A549 (cell line): ENCODE results near the gene STIP1. TPM values are rescaled to one million over a fixed set of nuclear protein-coding genes. Genes with fewer than 3 reads are reported as not detected.

Experiments used
- ATAC-seq, 2 experiments: fragments of 200-7000 bp in 1 of 2; fragments of >200 bp in 1 of 2; cut with Nextera tagmentation in 1 of 2; cut with Tn5 transposase in 1 of 2; 3 replicates each; pipeline versions ENCODE4 v1.8.0 to v1.9.1; 2018 to 2020; ENCODE audit warnings: mild to moderate bottlenecking in 1 of 2, moderate library complexity in 1 of 2
- CTCF ChIA-PET: fragments of 300-600 bp; sonication (Branson Sonifier 250); formaldehyde crosslinking; extraction: SDS; loops from one replicate; lab custom pipeline; 2021; ENCODE audit warnings: antibody characterized with exemption, inconsistent platforms; lab: Yijun Ruan, JAX
- POLR2A ChIA-PET: fragments of 350-600 bp; formaldehyde crosslinking; extraction: SDS; loops from one replicate; lab custom pipeline; 2021; ENCODE audit warnings: antibody characterized with exemption, inconsistent platforms; lab: Yijun Ruan, JAX
- DNase-seq, 2 experiments: peaks; one replicate each; pipeline versions ENCODE4 v3.0.0 to v3.0.0-alpha.2; 2011 to 2016; ENCODE audit warnings: low read depth in 1 of 2, low spot score in 1 of 2
- FAIRE-seq: peaks from 2 replicates; lab custom pipeline; 2011; peaks lifted over from hg19 to GRCh38; lab: Jason Lieb, UNC
- H3K27ac ChIP-seq, 2 experiments: fragments of >200 bp; sonication (Bioruptor Twin); formaldehyde crosslinking; 3 replicates each; pipeline ENCODE4 v1.5.1; 2016 to 2017
- H3K4me1 ChIP-seq: fragments of >200 bp; sonication (Bioruptor Twin); formaldehyde crosslinking; 3 replicates; pipeline ENCODE4 v1.6.1; 2016
- H3K4me2 ChIP-seq: fragments of >200 bp; sonication (Bioruptor Twin); formaldehyde crosslinking; 3 replicates; pipeline ENCODE4 v1.6.1; 2016
- H3K4me3 ChIP-seq: fragments of >200 bp; sonication (Bioruptor Twin); formaldehyde crosslinking; 3 replicates; pipeline ENCODE4 v1.5.1; 2016
- H3K9me3 ChIP-seq: fragments of >200 bp; sonication (Bioruptor Twin); formaldehyde crosslinking; 3 replicates; pipeline ENCODE4 v1.6.1; 2016
- CBX2 ChIP-seq: fragments of 200-600 bp; sonication (generic); IDR thresholded peaks from 2 replicates; pipeline ENCODE4 v1.6.1; 2016; ENCODE audit warnings: low read depth, mild to moderate bottlenecking, borderline replicate concordance
- CTCF ChIP-seq: fragments of >200 bp; sonication (Bioruptor Twin); formaldehyde crosslinking; IDR thresholded peaks from 3 replicates; pipeline ENCODE4 v1.5.1; 2016
- FOSL2 ChIP-seq, 2 experiments: fragments of 450-650 bp in 1 of 2; fragments of >200 bp in 1 of 2; sonication (Bioruptor Twin) in 1 of 2; formaldehyde crosslinking; IDR thresholded peaks; 2 replicates each; pipeline versions ENCODE4 v1.5.0 to v1.6.1; 2016 to 2020; ENCODE audit warnings: mild to moderate bottlenecking in 1 of 2, moderate library complexity in 1 of 2
- FOXS1 ChIP-seq: fragments of 250-450 bp; sonication (Bioruptor Pico); IDR thresholded peaks from 2 replicates; pipeline ENCODE4 v1.5.0; 2020; ENCODE audit warnings: mild to moderate bottlenecking, moderate library complexity
- HEYL ChIP-seq: fragments of 250-450 bp; sonication (Bioruptor Pico); IDR thresholded peaks from 2 replicates; pipeline ENCODE4 v1.8.0; 2021; ENCODE audit warnings: mild to moderate bottlenecking, moderate library complexity
- JUNB ChIP-seq: fragments of >200 bp; sonication (Bioruptor Twin); formaldehyde crosslinking; IDR thresholded peaks from 2 replicates; pipeline ENCODE4 v1.6.1; 2016
- KDM5A ChIP-seq: fragments of 200-600 bp; sonication (generic); IDR thresholded peaks from 2 replicates; pipeline ENCODE4 v1.6.1; 2016; ENCODE audit warnings: antibody characterized with exemption, mild to moderate bottlenecking
- MYC ChIP-seq: IDR thresholded peaks from 2 replicates; pipeline ENCODE4 v1.6.1; 2012; ENCODE audit warnings: mild to moderate bottlenecking, inconsistent platforms, low read length, improper control_type of control experiment, borderline replicate concordance
- NPAS2 ChIP-seq: fragments of 250-450 bp; sonication (Bioruptor Pico); IDR thresholded peaks from 2 replicates; pipeline ENCODE4 v1.8.0; 2022; ENCODE audit warnings: mild to moderate bottlenecking, moderate library complexity, borderline replicate concordance
- RFX5 ChIP-seq: fragments of 450-650 bp; IDR thresholded peaks from 2 replicates; pipeline ENCODE4 v1.7.1; 2014; ENCODE audit warnings: antibody characterized with exemption, mild to moderate bottlenecking, moderate library complexity
- ZNF302 ChIP-seq: fragments of 250-450 bp; sonication (Bioruptor Pico); IDR thresholded peaks from 2 replicates; pipeline ENCODE4 v1.9.0; 2021; ENCODE audit warnings: inconsistent platforms, mild to moderate bottlenecking, moderate library complexity
- WGBS: methylation state at CpG from one replicate; pipeline ENCODE4 v1.1.6; 2017; ENCODE audit errors: missing lambda C conversion rate; 5-methylcytosine and 5-hydroxymethylcytosine counted together
- polyA plus RNA-seq, 4 experiments: library from polyadenylated mRNA; depleted of rRNA in 3 of 4; stranded (reverse); fragments of >200 nt; fragmentation: RNase III in 1 of 4; extraction: RNeasy Plus Mini Kit Qiagen cat#74134 plus additional on column Dnase treatment in 1 of 4; gene quantifications; 2 replicates in 3 of 4; 3 replicates in 1 of 4; pipeline ENCODE4 v1.2.3, GENCODE V29; 2011 to 2017
- TF ChIP-seq, protein P1 (sequence below): fragments of 450-650 bp; IDR thresholded peaks from 2 replicates; pipeline ENCODE4 v1.6.1; 2014; ENCODE audit warnings: antibody characterized with exemption
- TF ChIP-seq, protein P2 (sequence below): fragments of 200-600 bp; sonication (generic); IDR thresholded peaks from 2 replicates; pipeline ENCODE4 v1.6.1; 2016; ENCODE audit warnings: antibody characterized with exemption, mild to moderate bottlenecking, moderate library complexity
- TF ChIP-seq, protein P3 (sequence below): fragments of >200 bp; sonication (Bioruptor Twin); formaldehyde crosslinking; IDR thresholded peaks from 2 replicates; pipeline ENCODE4 v1.6.1; 2016
- TF ChIP-seq, protein P4 (sequence below): fragments of >200 bp; sonication (Bioruptor Twin); formaldehyde crosslinking; IDR thresholded peaks from 3 replicates; pipeline ENCODE4 v1.6.1; 2016
- TF ChIP-seq, protein P5 (sequence below): fragments of 150-350 bp; IDR thresholded peaks from 2 replicates; pipeline ENCODE4 v1.6.1; 2014; ENCODE audit warnings: low read depth, mild to moderate bottlenecking, low read length

STIP1 gene
- polyA plus RNA-seq, 2 of the 4 experiments (the other 2 are of a cell fraction): 288 to 297 TPM

DNA sequence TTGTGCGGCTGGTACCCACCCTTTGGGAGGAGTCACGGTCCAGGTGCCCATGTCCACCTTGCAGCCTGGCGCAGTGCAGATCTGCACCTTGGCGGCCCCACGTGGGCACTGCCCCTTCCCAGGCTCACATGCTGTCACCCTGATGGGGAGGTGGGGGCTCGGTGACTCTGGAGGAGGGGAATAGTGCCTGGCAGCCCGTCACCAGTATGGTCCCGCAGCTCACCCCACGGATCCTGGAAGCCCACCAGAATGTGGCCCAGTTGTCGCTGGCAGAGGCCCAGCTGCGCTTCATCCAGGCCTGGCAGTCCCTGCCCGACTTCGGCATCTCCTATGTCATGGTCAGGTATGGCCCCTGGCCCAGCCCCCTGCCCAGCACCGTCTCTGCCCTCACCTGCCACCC lies 34.8 kb downstream of the STIP1 start:
- peaks cover 14% of the 10 kb centered on the region; the same call in 2 of the 3 replicates for H3K4me1 ChIP-seq
- TF ChIP-seq KDM5A: no peak
- TF ChIP-seq FOSL2 (IDR thresholded peaks at IDR 0.05): no peak
- no peak for TF ChIP-seq FOSL2 (CRISPR knock-in tag; IDR thresholded peaks at IDR 0.05)
- TF ChIP-seq HEYL: no peak
- TF ChIP-seq, protein P1, sequence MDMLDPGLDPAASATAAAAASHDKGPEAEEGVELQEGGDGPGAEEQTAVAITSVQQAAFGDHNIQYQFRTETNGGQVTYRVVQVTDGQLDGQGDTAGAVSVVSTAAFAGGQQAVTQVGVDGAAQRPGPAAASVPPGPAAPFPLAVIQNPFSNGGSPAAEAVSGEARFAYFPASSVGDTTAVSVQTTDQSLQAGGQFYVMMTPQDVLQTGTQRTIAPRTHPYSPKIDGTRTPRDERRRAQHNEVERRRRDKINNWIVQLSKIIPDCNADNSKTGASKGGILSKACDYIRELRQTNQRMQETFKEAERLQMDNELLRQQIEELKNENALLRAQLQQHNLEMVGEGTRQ: no peak
- no peak for TF ChIP-seq CTCF
- TF ChIP-seq RFX5: no peak
- no peak for TF ChIP-seq NPAS2
- no peak for TF ChIP-seq JUNB
- TF ChIP-seq MYC: no peak
- TF ChIP-seq, protein P2, sequence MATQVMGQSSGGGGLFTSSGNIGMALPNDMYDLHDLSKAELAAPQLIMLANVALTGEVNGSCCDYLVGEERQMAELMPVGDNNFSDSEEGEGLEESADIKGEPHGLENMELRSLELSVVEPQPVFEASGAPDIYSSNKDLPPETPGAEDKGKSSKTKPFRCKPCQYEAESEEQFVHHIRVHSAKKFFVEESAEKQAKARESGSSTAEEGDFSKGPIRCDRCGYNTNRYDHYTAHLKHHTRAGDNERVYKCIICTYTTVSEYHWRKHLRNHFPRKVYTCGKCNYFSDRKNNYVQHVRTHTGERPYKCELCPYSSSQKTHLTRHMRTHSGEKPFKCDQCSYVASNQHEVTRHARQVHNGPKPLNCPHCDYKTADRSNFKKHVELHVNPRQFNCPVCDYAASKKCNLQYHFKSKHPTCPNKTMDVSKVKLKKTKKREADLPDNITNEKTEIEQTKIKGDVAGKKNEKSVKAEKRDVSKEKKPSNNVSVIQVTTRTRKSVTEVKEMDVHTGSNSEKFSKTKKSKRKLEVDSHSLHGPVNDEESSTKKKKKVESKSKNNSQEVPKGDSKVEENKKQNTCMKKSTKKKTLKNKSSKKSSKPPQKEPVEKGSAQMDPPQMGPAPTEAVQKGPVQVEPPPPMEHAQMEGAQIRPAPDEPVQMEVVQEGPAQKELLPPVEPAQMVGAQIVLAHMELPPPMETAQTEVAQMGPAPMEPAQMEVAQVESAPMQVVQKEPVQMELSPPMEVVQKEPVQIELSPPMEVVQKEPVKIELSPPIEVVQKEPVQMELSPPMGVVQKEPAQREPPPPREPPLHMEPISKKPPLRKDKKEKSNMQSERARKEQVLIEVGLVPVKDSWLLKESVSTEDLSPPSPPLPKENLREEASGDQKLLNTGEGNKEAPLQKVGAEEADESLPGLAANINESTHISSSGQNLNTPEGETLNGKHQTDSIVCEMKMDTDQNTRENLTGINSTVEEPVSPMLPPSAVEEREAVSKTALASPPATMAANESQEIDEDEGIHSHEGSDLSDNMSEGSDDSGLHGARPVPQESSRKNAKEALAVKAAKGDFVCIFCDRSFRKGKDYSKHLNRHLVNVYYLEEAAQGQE: no peak
- no peak for TF ChIP-seq ZNF302 (CRISPR knock-in tag)
- no peak for TF ChIP-seq FOXS1 (CRISPR knock-in tag)
- TF ChIP-seq, protein P3, sequence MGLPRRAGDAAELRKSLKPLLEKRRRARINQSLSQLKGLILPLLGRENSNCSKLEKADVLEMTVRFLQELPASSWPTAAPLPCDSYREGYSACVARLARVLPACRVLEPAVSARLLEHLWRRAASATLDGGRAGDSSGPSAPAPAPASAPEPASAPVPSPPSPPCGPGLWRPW: no peak
- TF ChIP-seq, protein P4, sequence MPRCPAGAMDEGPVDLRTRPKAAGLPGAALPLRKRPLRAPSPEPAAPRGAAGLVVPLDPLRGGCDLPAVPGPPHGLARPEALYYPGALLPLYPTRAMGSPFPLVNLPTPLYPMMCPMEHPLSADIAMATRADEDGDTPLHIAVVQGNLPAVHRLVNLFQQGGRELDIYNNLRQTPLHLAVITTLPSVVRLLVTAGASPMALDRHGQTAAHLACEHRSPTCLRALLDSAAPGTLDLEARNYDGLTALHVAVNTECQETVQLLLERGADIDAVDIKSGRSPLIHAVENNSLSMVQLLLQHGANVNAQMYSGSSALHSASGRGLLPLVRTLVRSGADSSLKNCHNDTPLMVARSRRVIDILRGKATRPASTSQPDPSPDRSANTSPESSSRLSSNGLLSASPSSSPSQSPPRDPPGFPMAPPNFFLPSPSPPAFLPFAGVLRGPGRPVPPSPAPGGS: no peak
- no peak for TF ChIP-seq CBX2
- CTCF ChIA-PET: interaction anchor here (1.0 to 19.9 kb wide), 3 partner anchors 18 to 84 kb away, joined by 3 to 254 read pairs (median 6); partner anchors contain the start of gene FERMT3
- H3K9me3 ChIP-seq: no peaks in the 10 kb centered on the region
- FAIRE-seq: no peak
- H3K4me2 ChIP-seq: no peak overlapping the region
- no peak overlapping the region for H3K4me3 ChIP-seq
- POLR2A ChIA-PET: interaction anchor here (1.1 to 1.5 kb wide), 2 partner anchors 10 to 20 kb away, joined by 3 to 5 read pairs; partner anchors contain the start of gene FKBP2
- no peak for DNase-seq
- H3K27ac ChIP-seq: no peak overlapping the region
- no peak for ATAC-seq
- WGBS: 94% methylated on average over 8 of the region's 14 CpGs

GRCh38 chr11:64222651-64223000 lies 36.7 kb downstream of the STIP1 start:
- ChIA-PET POLR2A (no interaction called here), CTCF (interaction anchor here (1.0 to 19.9 kb wide), 5 partner anchors 19 to 181 kb away, joined by 3 to 254 read pairs (median 5); partner anchors contain the start of genes FERMT3 and STIP1)
- peaks cover 25% of the 10 kb centered on the region for H3K4me1 ChIP-seq
- no peak for DNase-seq
- TF ChIP-seq, protein P5, sequence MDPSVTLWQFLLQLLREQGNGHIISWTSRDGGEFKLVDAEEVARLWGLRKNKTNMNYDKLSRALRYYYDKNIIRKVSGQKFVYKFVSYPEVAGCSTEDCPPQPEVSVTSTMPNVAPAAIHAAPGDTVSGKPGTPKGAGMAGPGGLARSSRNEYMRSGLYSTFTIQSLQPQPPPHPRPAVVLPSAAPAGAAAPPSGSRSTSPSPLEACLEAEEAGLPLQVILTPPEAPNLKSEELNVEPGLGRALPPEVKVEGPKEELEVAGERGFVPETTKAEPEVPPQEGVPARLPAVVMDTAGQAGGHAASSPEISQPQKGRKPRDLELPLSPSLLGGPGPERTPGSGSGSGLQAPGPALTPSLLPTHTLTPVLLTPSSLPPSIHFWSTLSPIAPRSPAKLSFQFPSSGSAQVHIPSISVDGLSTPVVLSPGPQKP: no peak
- TF ChIP-seq, protein P3: no peak
- TF ChIP-seq JUNB: no peak
- H3K4me2 ChIP-seq: no peak overlapping the region
- no peak overlapping the region for H3K27ac ChIP-seq
- 88% methylated on average over 9 of the region's 9 CpGs for WGBS
- FAIRE-seq: no peak
- no peaks in the 10 kb centered on the region for H3K9me3 ChIP-seq
- H3K4me3 ChIP-seq: no peak overlapping the region
- no peak for ATAC-seq
